ENCODE results near the gene DNAJA3.

DNAJA3 gene

DNA sequence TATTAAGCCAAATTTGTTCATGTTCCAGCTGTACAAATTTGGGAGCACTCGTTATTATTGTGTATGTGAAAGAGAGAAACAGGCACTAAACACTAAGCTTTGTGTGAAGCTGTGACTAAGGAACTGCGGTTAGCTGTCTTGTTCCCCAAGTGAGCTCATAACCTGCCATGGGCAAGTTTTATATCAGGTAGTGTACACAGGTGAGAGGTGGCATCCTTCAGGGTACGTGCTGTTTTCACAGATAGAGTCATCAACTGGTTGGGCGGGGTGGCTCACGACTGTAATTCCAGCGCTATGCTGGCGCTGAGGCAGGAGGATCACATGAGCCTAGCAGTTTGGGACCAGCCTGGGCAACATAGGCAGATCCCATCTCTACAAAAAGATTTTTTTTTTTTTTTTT lies 2.8 kb downstream of the DNAJA3 start:
- DNase-seq (ENCODE audit: low read depth, low spot score), result peak; percentile 50
- peak overlapping the region; percentile 43 for H3K27ac ChIP-seq

- no peak overlapping the region for H3K27ac ChIP-seq
- no peak for DNase-seq (ENCODE audit: low read depth, low spot score)
These were observed 5.4 kb downstream of the DNAJA3 start for GRCh38 chr16:4431023-4431422.

DNA sequence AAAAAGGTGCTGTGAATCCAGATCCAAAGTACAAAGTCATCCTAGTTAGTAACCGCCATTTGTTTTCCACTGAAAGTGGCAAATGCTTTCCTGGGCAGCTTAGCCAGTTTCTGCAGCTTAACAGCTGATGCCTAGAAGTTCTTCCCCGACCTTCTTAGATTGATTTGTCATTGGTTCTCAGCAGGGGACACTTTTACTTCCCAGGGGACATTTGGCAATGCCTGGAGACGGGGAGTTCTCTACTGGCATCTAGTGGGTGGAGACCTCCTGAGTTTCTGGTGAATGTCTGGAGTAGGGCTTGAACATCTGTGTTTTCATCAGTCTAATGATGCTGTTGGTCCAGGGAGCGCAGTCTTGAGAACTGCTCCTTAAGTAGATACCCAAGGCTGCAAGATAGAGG lies 7.6 kb downstream of the DNAJA3 start:
- no peak overlapping the region for H3K27ac ChIP-seq

DNA sequence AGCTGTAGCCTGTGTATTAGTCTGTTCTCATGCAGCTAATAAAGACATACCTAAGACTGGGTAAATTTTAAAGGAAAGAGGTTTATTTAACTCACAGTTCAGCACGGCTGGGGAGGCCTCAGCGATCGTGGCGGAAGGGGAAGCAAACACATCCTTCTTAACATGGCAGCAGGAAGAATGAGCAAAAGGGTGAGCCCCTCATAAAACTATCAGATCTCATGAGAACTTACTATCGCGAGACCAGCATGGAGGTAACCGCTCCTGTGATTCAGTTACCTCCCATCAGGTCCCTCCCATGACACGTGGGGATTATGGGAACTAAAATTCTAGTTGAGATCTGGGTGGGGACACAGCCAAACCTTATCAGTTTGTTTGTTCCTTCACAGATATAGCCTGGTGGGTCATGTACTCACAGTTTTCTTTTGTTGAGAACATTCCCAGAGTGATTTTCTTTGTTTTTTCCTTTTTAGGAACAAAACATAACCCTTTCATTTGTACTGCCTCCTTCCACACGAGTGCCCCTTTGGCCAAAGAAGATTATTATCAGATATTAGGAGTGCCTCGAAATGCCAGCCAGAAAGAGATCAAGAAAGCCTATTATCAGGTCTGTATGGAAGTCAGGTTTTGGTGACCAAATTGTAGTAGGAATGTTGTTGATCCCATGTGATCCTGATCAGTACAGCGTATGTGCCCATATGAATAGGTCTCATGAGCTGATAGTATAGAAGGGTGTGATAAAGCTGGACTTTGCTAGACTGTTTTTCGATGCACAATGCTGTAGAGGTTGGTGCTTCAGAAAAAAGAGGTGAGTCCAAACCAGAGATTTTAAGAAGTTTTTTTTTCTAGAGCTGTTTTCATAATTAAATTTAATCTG lies 8.5 kb downstream of the DNAJA3 start:
- H3K27ac ChIP-seq, result no peak overlapping the region
- DNase-seq (ENCODE audit: low read depth, low spot score), result no peak

More for the DNA sequence above, 7.6 kb downstream of the DNAJA3 start:
- DNase-seq (ENCODE audit: low read depth, low spot score), result no peak

DNA sequence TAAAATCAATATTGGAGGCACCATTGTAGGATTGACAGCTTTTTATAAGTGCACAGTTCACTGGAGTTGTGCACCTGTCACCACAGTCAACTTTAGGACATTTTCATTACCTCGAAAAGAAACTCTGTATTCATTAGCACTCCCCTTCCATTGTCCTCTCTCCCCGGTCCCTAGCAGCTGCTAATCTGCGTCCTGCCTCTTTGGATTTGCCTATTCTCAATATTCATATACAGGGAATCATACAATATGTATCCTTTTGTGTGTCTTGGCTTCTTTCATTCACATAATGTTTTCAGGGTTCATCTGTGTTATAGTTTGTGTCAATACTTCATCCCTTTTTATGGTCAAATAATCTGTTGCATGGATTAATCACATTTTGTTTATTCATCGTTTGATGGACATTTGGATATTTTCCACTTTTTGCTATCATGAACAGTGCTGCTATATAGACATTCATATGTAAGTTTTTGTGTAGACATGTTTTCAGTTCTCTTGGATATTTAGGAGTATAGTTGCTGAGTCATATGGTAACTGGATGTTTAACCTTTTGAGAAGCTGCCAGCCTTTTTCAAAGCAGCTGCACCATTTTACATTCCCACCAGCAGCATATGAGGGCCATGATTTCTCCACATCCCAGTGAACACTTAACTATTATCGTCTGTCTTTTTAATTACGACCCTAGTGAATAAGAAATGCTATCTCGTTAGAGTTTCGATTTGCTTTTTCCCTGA lies 9.8 kb downstream of the DNAJA3 start:
- no peak overlapping the region for H3K27ac ChIP-seq
- DNase-seq (ENCODE audit: low read depth, low spot score), result no peak

DNA sequence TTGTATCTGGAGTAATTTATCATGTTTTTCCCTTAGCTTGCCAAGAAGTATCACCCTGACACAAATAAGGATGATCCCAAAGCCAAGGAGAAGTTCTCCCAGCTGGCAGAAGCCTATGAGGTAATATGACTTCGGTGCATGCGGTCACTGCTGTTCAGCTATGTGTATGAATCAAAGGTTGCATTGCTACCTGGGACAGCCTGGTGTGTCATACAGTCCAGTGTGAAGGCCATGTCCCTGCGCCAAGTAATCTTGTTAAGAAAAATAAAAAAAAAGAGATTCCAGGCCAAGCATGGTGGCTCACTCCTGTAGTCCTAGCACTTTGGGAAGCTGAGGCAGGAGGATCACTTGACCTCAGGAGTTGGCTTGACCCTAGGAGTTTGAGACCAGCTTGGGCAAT lies 11.7 kb downstream of the DNAJA3 start:
- DNase-seq (ENCODE audit: low read depth, low spot score), result no peak
- no peak overlapping the region for H3K27ac ChIP-seq

- no peak overlapping the region for H3K27ac ChIP-seq
- no peak for DNase-seq (ENCODE audit: low read depth, low spot score)
These were observed 16.7 kb downstream of the DNAJA3 start for GRCh38 chr16:4442371-4442770.

GRCh38 chr16:4443271-4443670 lies 17.6 kb downstream of the DNAJA3 start:
- no peak for DNase-seq (ENCODE audit: low read depth, low spot score)
- no peak overlapping the region for H3K27ac ChIP-seq

DNA sequence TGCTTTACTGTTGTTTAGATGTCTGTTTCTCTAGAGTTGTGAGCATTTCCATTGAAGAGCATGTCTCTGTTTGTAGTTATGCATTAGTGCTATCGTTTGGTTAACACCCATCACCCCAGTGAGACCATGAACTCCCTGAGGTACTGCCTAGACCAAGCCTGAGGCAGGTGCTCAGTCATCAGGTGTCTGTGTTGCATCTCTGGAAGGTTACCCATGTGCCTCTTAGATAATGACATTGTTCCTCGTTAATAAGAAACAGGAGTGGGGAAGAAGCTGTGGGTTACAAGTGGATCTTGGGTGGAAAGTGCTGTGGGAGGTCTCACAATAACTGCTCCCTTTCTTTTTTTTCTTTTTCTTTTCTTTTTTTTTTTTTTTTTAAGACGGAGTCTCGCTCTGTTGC lies 18.3 kb downstream of the DNAJA3 start:
- H3K27ac ChIP-seq, result no peak overlapping the region
- DNase-seq (ENCODE audit: low read depth, low spot score), result no peak

DNA sequence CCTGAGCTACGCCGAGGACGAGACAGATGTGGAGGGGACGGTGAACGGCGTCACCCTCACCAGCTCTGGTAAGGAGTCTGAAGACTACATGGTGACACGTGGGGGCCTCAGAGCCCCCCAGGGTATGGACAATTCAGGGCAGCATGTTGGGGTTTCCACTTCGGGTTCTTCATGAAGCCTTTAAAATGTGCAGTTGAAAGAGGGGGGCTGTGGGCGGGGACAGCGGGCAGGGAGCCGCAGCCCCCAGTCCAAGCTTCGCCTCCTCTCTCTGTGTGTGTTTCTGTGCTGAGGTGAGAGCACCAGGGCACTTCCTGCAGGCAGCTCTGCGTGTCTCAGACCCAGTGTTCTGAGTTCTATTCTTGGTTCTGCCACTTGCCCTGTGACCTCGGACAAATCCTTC lies 24.8 kb downstream of the DNAJA3 start:
- H3K27ac ChIP-seq, result no peak overlapping the region
- DNase-seq (ENCODE audit: low read depth, low spot score), result no peak

- DNase-seq (ENCODE audit: low read depth, low spot score), result no peak
- no peak overlapping the region for H3K27ac ChIP-seq
These were observed 25.4 kb downstream of the DNAJA3 start for GRCh38 chr16:4450931-4451519.

DNA sequence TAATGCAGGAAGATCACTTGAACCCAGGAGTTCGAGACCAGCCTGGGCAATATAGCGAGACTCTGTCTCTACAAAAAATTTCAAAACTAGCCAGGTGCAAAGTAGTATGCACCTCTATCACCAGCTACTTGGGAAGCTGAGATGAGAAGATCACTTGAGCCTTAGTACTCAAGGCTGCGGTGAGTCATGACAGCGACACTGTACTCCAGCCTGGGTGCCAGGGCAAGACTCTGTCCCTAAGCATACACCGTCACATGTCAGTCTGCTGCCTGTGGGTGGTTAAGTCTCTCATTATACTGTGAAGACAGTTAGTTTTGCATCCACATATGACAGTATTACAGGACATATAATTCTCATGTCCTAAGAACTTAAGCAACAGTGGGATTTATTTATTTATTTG lies 27.0 kb downstream of the DNAJA3 start:
- no peak for DNase-seq (ENCODE audit: low read depth, low spot score)
- H3K27ac ChIP-seq, result no peak overlapping the region

DNA sequence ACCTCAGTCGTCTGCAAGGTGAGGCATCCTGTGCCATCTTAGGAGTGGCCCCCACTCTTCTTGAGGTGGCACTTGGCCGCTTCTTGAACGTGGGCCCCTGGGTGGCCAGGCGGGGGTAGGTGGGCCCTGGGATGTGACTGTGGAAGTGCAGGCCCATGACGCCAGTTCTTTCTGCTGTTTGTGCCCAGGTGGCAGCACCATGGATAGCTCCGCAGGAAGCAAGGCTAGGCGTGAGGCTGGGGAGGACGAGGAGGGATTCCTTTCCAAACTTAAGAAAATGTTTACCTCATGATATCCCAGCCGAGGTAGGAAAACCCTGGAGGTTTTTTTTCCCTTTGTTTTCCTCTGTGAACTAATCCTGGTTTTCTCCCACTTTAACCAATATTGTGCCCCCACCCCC lies 29.0 kb downstream of the DNAJA3 start:
- DNase-seq (ENCODE audit: low read depth, low spot score), result no peak

GRCh38 chr16:4455081-4455480 lies 29.4 kb downstream of the DNAJA3 start:
- no peak overlapping the region for H3K27ac ChIP-seq
- no peak for DNase-seq (ENCODE audit: low read depth, low spot score)

More for the DNA sequence above, 29.0 kb downstream of the DNAJA3 start:
- no peak overlapping the region for H3K27ac ChIP-seq

DNA sequence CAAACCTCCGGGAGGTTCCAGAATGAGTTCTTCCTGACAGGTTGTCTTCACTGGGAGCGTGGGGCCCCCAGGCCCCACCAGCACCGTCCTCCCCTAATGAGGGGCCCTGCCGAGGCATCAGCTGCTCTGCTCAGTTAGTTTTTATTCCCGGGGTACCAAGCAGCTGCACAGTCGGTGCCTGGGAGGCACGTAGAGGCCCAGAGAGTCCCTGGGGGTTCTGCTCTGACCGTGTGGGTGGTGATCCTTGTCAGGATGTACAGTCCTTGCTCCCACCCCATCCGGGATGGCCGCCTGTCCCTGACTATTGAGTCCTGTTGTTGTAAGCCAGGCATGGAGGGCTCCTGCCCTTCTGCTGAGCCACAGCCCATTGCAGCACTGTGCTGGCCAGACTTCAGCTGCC lies 30.3 kb downstream of the DNAJA3 start:
- H3K27ac ChIP-seq, result no peak overlapping the region
- DNase-seq (ENCODE audit: low read depth, low spot score), result no peak

GRCh38 chr16:4460936-4461249 lies 35.2 kb downstream of the DNAJA3 start:
- H3K27ac ChIP-seq, result no peak overlapping the region
- no peak for DNase-seq (ENCODE audit: low read depth, low spot score)

DNA sequence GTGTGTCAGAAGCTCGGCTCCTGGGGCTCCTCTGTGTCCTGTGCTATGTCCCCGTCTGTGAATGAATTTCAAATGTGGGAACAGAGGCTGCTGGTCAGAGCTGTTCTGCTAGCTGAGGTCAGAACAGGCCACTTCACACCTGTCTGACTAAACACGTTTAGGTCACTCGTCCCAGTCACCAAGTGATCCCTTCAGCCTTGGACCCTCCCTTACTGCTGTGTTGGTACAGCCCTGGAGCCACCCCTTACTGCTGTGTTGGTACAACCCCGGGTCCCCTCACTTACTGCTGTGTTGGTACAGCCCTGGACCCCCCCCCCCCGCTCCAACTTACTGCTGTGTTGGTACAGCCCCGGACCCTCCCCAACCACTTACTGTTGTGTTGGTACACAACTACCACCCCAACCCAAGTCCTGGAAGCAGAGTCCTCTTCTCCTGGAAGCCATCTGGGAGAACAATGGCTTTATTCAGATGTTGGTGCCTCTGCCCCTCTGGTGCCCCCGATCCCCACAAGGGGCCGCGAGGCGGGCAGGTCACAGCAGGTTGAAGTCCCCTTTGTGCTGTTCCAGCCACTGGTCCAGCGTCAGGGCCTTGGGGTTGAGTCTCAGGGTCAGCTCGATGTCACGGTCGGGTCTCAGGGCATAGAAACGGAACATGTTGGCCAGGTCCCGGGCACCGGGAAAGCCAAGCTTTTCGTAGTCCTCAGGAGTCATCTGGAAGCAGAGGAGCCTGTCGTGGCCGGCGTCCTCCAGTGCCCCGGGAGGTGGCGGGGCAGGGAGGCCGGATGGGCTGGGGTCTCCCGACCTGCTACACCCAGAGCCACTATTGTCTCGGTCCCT lies 35.8 kb downstream of the DNAJA3 start:
- H3K27ac ChIP-seq, result no peak overlapping the region
- no peak for DNase-seq (ENCODE audit: low read depth, low spot score)

- H3K27ac ChIP-seq, result peak overlapping the region; percentile 91
These were observed 38.0 kb downstream of the DNAJA3 start for GRCh38 chr16:4463522-4464163.

GRCh38 chr16:4465977-4466779 lies 40.5 kb downstream of the DNAJA3 start:
- DNase-seq (ENCODE audit: low read depth, low spot score), result no peak
- no peak overlapping the region for H3K27ac ChIP-seq

More at GRCh38 chr16:4463522-4464163, 38.0 kb downstream of the DNAJA3 start:
- no peak for DNase-seq (ENCODE audit: low read depth, low spot score)

Measured in epithelial cell of prostate (primary cell).